GM19035 (cell line): ENCODE data around the gene HSPA1L.

ENCODE experiments used
- ATAC-seq: cut with Tn5 transposase; IDR thresholded peaks from one replicate; pipeline ENCODE4 v1.9.1; 2021; ENCODE audit not compliant: unreplicated experiment

The HSPA1L gene

DNA sequence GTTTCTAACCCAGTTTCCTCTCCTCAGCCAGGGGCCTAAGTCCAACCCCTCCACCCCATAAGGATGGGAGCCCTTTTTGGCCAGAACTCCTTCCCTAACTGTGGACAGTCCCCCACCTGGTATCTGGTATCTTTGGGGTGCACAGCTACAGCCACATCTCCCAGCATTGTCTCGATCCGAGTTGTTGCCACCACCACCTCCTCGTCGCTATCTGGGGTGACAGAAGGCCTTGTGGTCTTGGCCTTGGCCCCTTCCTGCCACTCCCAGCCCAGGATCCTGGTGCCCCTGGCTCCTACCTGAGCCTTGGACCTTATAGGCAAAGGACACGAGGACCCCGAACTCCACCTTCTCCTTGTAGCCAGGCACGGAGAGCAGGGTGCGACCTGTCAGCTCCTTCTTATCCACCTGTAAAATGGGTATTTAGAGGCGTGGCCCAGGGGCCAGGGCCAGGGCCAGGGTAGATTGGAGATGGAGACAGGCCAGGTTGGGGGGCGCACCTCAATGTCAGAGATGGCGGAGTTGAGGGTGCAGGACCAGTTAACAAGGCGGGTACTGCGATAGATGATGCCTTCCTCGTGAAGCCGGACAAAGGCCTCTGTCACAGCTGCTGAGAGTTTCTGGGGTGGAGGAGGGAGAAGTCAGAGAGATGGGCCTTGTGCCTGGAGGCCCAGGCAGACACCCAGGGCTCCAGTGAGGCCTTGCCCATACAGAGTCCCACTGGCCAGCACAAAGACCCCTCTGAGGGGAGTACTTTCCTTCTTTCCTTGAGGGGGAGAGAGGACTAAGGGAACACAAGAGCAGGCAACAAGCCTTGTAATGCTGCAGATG, 30.8 kb downstream of the HSPA1L start:
- no peak for ATAC-seq

GRCh38 chr6:31782126-31782855, 32.8 kb downstream of the HSPA1L start:
- ATAC-seq = no peak

- no peak for ATAC-seq
Observed at GRCh38 chr6:31781244-31782125, 33.6 kb downstream of the HSPA1L start.

DNA sequence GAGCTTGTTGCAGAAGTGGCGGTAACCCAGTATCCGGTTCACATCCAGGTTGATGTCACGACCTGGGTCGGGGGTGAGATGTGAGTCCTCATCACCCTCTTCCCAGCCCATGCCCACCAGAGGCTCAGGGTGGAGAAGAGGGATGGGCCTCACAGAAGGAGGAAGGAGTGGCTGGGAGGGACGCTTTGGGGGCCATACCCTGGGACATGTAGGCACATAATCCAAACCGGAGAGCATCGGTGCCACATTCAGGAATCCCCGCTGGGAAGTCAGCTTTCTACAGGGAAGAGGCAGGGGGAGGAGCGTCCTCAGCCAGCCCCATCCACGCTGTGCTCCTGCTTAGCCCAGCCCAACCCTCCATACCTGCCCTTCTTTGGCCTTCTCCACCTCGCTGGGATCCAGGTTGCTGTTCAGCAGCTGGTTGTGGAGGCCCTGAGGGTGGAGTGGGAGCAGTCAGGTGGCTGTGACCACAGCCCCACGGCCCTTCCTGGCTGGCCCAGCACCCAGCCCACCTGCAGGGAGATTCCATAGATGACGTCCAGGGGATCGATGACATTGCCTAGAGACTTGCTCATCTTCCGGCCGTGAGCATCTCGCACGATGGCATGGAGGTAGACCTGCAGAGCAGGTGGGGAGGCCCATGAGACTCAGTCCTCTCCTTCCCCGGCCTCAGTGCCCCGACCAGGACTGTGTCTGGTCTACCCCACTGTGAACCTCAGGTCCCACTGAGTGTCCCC, 34.4 kb downstream of the HSPA1L start:
- ATAC-seq = no peak

GRCh38 chr6:31779908-31780307, 35.2 kb downstream of the HSPA1L start:
- ATAC-seq = no peak

GRCh38 chr6:31778999-31779885, 35.8 kb downstream of the HSPA1L start:
- no peak for ATAC-seq

GRCh38 chr6:31778193-31778592, 36.9 kb downstream of the HSPA1L start:
- no peak for ATAC-seq

- ATAC-seq = no peak
Observed at GRCh38 chr6:31777667-31778050, 37.4 kb downstream of the HSPA1L start.

GRCh38 chr6:31776989-31777666, 38.0 kb downstream of the HSPA1L start, which contains the start of gene VWA7:
VWA7 (minus strand) TSS chr6:31777328; CDS start chr6:31776779, 549 bp downstream.
- ATAC-seq = peak; percentile 71

DNA sequence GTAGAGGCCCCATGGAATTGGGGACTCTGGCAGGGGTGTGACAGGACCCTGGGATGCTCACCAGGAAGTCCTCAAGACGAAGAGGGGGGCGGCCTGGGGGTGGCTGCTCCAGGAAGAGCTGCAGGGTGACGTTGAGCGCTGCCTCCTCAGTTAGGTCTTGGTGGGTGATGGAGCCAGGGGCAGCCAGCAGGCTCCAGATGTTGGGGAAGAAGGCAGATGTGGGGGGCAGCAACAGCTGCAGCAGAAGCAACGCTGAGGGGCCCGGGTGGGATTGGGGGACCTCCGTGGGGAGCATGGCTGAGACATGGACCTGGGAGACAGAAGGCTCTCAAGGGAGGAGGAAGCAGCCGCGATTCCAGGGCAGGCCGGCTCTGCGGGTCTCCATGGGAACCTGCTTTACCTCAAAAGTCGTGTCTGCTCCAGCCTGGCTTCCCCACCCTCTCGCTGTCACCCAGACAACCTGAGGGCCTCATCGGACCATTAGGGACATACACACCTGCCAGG, 38.5 kb downstream of the HSPA1L start:
- ATAC-seq = no peak

- no peak for ATAC-seq
Observed at GRCh38 chr6:31775633-31776484, 39.2 kb downstream of the HSPA1L start.

DNA sequence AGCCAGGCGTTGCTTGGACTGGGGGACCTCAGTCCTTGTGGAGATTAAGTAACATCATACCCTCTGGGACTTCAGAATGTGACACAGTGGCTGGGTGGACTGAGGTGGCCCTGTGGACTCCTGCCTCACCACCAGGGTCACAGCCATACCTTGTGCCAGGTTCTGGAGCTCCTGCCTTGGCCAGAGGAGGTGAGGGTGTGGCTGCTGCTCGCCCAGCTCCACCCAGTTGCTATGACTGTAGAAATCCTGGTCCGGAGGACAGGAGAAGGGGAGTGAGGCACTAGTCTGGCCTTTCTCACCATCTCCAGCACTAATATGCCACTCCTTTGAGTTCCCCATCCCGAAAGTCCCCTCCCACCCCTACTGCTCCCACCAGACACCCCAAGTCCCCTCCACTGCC, 39.9 kb downstream of the HSPA1L start:
- ATAC-seq = no peak

GRCh38 chr6:31771992-31772358, 43.1 kb downstream of the HSPA1L start:
- no peak for ATAC-seq

GRCh38 chr6:31770860-31771259, 44.2 kb downstream of the HSPA1L start:
- no peak for ATAC-seq

DNA sequence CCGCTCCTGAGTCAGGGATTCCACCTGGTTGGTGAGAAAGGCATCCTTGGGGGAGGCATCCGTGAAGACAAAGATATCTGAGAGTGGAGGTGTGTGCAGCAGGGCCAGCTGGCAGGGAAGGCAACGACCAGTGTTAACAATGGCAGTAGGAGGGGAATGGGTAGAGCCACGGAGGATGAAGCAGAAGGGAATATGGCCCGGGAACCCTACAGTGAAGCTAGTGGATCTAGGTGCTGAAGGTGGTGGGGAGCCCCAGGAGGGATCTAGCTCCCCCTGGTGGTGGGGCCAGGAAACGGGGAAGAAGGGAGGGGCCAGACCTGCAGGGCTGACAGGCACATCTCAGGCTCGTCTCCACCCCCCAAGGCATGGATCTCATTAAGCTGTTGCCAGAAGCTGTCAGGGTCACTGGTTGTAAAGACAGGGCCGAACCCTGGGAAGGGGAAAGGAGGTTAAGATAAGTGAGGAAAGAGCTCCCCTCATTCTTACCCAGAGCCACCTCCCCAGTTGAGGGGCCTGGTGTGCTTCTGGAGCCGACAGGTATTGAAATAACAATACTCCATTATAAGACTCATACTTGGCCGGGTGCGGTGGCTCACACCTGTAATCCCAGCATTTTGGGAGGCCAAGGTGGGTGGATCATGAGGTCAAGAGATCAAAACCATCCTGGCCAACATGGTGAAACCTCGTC, 45.3 kb downstream of the HSPA1L start:
- no peak for ATAC-seq

GRCh38 chr6:31768363-31769257, 46.5 kb downstream of the HSPA1L start:
- ATAC-seq = no peak
